GM18498 (cell line): Measurements from ENCODE around the gene STEAP1B.
"Not testable (repeated sequence)": the region's sequence is repeated elsewhere in the genome, so short reads cannot be mapped to it uniquely, and the experiment has no call there.

Experiments used
- ATAC-seq: cut with Tn5 transposase; IDR thresholded peaks from one replicate; pipeline ENCODE4 v1.9.1; 2021; ENCODE audit warnings: mild to moderate bottlenecking, moderate library complexity; ENCODE audit not compliant: unreplicated experiment

STEAP1B gene

DNA sequence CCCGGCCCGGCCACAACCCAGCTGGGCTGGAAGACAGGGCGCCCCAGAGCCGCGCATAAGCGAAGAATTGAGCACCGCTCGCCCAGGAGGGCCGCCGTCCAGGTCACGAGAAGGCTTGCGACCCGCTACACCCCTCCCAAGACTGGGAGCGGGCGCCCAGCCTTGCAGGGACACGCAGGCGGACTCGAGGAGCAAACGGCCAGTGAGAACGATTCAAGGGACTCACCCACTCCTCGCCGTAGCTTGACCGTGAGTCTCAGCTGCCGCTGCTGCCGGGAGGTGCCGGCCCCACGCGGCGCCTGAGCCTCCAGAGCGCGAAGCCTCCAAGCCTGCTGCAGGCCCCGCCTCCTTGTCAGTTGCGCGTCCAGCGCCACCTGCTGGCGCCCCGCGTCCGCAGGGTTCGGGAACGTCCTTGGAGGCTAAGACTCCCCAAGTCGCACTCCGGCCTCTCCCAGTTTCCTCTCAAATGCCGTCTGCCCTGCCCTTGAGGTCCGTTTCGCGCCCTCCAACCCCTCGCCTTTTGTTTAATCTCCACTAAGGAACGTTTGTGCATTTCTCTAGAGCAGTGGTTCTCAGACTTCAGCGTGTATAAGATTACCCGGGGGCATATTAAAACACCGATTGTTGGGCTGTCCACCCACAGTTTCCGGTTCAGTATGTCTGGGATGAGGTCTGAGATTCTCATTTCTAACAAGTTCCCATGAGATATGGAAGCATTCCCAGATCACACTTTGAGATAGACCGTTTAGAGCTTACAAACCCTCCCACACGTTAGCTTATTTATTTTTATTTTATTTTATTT lies at the start of gene STEAP1B:
Gene STEAP1B, minus strand, starts transcription at position 301 of the 802 bp plus-strand sequence. CDS start 5,333 bp downstream, outside the sequence.
- ATAC-seq: peak; percentile 95

- ATAC-seq: no peak
These were observed 49.1 kb upstream of the STEAP1B start for GRCh38 chr7:22549051-22549450.

- no peak for ATAC-seq
These were observed 48.3 kb upstream of the STEAP1B start for GRCh38 chr7:22548313-22548712.

- no peak for ATAC-seq
These were observed 46.8 kb upstream of the STEAP1B start for GRCh38 chr7:22546769-22547168.

- no peak for ATAC-seq
These were observed 45.5 kb upstream of the STEAP1B start for GRCh38 chr7:22545529-22545928.

GRCh38 chr7:22544245-22544644 lies 44.3 kb upstream of the STEAP1B start:
- no peak for ATAC-seq

DNA sequence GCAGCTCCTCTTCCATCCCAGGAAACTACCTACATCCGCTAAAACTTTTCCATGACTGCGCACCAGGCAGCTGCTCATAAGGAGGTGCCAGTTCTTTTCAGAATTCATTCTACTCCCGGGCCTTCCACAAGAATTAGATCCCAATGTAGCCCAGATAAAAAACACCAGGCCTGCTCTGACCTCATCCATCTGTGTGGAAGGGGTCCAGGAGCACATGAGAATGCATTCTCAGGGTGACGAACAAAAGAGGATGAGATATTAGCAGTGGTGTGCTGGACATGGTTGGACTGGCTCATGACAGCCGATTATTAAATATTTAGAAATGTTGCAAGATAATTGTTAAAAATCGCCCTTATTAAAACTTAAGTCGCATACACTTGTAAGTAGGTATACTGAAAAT lies 43.2 kb upstream of the STEAP1B start:
- no peak for ATAC-seq

DNA sequence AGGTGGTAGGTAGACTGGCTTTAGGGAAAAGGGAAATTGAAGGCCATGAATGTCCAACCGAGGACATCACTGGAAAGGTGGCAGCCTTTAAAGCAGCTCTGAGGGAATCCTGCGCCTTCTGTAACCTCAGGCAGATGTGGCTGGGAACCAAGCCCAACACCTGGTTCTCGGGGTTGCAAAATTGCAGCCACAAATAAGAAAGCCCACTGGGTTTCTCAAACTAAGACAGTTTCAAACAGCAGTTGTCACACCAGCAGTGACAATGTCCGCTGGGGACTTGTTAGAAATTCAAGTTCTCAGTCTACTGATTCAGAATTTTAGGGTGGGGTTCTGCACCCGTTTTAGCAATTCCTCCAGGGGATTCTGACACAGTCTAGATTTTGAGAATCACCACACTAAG lies 42.7 kb upstream of the STEAP1B start:
- ATAC-seq: no peak

GRCh38 chr7:22542254-22542653 lies 42.3 kb upstream of the STEAP1B start:
- no peak for ATAC-seq

DNA sequence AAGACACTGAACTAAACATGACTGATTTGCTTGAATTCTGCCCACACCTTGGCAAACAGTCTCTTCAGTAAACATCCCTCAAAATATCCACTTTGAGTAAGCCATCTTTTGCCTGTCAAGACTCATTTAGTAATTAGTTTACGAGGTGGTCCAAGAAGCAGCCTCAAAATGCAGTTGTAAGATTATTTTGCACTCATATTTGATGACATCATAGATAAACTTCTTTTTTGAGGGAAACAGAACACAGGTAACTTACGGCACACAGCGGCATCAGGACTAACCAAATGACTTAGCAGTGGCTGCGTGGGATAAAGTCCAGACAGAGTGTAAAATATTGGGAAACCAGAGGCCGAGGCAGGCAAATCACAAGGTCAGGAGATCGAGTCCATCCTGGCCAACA lies 41.8 kb upstream of the STEAP1B start:
- no peak for ATAC-seq

- not testable (repeated sequence) for ATAC-seq
These were observed 28.5 kb upstream of the STEAP1B start for GRCh38 chr7:22528537-22528936.

DNA sequence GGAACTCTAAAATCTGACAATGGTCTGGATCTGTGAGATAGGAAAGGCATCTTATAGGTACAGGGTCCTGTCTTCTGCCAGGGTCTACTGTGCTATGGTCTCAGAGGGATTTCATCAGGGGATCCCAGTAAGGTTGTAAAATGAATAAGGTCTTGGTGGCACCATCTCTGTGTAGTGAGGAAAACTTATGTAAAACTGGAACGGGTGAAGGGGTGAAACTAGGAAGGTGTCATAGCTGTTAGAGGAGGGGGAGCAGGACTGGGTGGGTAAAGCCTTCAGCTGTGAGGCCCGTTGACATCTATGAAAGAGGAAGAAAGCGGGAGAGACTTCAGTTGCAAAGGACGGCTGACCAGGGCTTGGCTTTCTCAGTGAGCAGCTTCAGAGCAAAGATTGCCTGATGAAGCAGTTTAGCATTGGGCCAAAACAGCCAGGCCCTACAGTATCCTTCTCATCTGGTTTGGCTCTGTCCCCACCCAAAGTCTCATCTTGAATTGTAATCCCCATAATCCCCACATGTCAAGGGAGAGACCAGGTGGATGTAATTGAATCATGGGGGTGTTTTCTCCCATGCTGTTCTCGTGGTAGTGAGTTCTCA lies 24.5 kb upstream of the STEAP1B start:
- ATAC-seq: not testable (repeated sequence)

DNA sequence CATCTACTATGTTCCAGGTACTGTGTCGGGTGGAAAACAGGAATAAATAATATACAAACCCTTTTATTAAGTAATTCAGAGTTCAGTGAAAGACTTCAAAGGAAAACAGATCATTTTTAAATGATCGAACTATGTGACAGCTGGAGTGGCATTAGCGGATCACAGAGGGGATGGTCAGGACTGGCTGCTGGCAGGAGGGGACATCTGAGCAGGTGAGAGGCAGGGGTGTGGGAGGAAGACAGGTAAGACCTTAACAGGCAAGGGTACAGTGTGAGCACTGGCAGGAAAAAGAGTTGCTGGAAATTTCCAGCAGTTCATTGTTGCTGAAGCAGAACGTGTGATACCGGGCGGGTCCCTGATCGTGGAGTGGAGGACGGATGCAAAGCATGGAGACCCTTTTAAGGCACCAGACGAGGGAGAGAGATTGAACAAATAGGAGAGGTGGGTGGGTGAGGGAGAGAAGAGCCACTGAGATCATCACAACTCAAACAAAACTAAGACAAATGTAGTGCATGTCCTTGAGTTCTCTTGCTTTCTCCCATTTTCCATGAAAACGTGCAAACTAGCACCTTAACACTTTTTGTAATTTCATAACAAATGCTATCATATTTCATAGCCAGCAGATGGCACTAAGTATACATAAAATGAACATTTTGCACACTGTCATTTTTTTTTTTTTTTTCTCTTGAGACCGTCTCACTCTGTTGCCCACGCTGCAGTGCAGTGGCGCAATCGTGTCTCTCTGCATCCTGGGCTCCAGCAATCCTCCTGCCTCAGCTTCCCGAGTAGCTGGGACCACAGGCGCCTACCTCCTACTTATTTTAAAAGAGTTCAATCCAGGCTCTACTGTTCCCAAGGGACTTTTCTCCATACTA lies 23.7 kb upstream of the STEAP1B start:
- not testable (repeated sequence) for ATAC-seq

- not testable (repeated sequence) for ATAC-seq
These were observed 19.6 kb upstream of the STEAP1B start for GRCh38 chr7:22519560-22519959.

DNA sequence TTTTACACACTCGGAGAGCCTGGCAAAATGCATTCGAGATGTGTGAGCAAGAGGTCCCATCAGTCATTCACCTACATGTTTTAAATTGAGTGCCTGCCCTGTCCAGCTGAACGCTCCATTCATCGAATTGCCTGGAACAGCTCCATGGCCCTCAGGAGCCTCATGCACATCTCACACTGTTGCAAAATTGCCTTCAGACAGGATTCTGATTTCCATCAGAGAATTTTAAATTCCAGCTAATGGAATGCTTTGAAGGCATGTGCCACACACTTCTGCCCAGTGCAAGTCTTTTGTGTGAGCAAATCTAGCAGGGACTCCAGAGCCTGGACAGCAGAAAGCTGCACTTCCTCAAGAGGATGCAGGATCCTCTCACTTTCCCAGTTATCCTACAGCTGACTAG lies 17.0 kb upstream of the STEAP1B start:
- not testable (repeated sequence) for ATAC-seq

- ATAC-seq: not testable (repeated sequence)
These were observed 15.0 kb upstream of the STEAP1B start for GRCh38 chr7:22514963-22515362.

DNA sequence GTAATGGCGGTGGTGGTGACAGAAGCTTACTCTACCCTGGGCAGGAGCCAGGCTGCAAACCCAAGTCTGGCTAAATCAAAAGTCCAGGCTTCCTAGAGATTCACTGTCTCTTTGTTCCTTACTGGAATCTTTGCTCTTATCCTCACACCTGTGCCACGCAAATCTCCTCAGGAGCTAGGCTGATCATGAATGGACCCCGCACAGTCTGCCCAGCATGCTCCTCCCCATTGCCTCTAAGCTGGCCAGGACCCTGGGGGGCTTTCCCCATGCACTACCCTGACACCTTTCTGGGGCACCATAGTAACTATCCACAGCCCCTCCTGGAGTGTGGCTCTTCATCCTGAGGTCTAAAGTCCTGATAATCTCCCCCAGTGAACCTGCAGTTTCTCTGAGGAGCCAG lies 7.3 kb upstream of the STEAP1B start:
- not testable (repeated sequence) for ATAC-seq

DNA sequence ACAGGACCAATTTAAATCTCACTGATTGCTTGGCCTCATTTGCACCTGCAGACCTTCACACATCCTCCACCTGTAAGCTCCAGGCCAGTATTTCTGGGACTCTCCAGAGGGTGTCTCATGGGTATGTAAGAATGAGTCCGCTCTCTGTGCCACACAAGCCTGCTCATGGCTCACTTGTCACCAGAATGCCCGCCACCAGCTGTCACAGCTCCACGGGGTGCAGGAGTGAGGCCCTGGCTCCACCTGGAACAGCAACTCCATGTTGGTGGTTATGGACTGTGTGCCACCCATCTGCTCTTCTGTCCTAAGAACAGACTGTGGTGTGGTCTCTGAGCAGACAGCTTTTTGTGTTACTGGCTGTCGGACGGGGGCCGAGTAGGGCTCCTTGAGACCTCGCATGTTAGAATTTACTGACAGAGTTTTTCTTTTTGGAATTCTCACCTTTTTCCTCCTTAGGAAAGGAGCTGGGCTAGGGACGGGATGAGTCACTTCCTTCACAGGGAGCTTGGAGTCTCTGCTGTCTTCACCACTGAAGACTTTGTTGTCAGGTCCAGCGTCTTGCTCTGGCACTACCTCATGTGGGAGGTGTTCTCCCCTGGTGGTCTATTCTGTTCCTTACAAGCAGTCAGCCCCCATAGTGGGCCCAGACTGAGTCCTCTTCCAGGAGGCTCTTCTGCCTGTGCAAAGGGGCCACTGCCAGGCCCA lies 6.5 kb upstream of the STEAP1B start:
- not testable (repeated sequence) for ATAC-seq

DNA sequence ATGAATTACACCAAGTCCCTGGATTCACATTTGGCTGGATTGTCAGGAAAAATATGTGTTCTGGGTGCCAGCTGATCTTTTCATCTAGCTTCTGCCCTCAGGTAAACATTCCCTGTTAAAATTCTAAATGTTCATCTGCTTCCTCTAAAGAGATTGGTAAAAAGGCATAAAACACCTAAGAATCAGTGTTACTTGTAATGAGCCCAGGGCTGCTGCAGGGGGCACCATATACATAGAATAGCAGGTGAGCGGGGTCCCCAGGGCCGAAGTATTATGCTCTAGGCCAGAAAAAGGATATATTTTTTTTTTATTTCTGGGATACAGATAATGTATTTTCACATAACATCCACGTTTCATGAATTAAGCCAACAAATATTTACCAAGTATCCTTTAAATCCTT lies 4.5 kb upstream of the STEAP1B start:
- ATAC-seq: not testable (repeated sequence)

DNA sequence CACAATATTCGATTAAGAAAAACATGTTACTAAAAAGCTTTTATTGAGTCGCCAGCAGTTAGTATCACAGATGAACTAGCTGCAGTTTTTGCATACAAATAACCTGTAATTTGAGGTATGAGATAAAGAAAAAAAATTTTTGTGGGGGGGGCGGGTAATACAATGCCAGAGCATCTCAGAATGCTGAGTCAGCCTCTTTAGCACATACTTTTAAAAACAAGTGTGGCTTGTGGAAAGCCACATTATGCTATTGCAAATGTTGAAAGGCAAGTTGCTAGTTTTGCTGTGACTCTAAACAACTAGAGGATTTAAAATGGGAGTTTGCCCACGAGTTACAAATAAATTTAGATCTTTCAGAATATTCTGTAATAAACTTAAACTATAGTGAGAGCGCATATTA lies 2.1 kb upstream of the STEAP1B start:
- not testable (repeated sequence) for ATAC-seq

DNA sequence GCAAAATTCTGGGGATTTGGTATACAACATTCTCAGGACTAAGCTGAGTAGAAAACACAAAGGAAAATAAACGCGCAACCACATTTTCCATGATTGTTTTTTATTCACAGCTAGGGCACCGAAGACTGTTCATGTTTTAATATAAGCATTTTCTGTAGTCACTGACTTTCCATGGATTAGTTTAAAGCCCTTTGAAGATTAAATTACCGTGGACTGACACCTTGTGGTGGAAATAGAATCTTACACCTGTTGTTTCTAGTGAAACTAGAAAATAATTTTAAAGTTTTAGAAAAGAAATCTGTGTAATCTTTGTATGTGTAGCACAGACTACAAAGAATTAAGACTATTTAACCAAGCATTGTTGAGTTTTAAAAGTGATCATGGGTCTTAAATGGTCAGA lies 1.3 kb upstream of the STEAP1B start:
- ATAC-seq: not testable (repeated sequence)
